Measurements from ENCODE around the gene FAM120C. TPM values are rescaled to one million over a fixed set of nuclear protein-coding genes. Genes with fewer than 3 reads are reported as not detected.

Gene FAM120C
- total RNA-seq, 1 donor from 2014 or later = 5.9 TPM

- TF ChIP-seq CTCF (IDR thresholded peaks at IDR 0.05; ENCODE audit: partially characterized antibody, unreplicated experiment) = no peak
- DNase-seq = no peak
- Mint-ChIP-seq H3K9me3 (ENCODE audit: unreplicated experiment) (no peaks in the 10 kb centered on the region), H3K36me3 (ENCODE audit: unreplicated experiment) (no peaks in the 10 kb centered on the region), H3K4me3 (ENCODE audit: unreplicated experiment) (no peak overlapping the region), H3K4me1 (ENCODE audit: low read depth, unreplicated experiment) (no peaks in the 10 kb centered on the region), H3K27me3 (ENCODE audit: unreplicated experiment) (no peaks in the 10 kb centered on the region), H3K27ac (ENCODE audit: unreplicated experiment) (no peak overlapping the region)
Observed at GRCh38 chrX:54076903-54077302, 106.2 kb downstream of the FAM120C start.

GRCh38 chrX:54074826-54075225, 108.2 kb downstream of the FAM120C start:
- no peaks in the 10 kb centered on the region for H3K4me1 Mint-ChIP-seq (ENCODE audit: low read depth, unreplicated experiment)
- no peaks in the 10 kb centered on the region for H3K27me3 Mint-ChIP-seq (ENCODE audit: unreplicated experiment)
- H3K27ac Mint-ChIP-seq (ENCODE audit: unreplicated experiment) = no peak overlapping the region
- TF ChIP-seq CTCF (IDR thresholded peaks at IDR 0.05; ENCODE audit: partially characterized antibody, unreplicated experiment) = no peak
- H3K36me3 Mint-ChIP-seq (ENCODE audit: unreplicated experiment) = no peaks in the 10 kb centered on the region
- no peak for DNase-seq
- no peak overlapping the region for H3K4me3 Mint-ChIP-seq (ENCODE audit: unreplicated experiment)
- H3K9me3 Mint-ChIP-seq (ENCODE audit: unreplicated experiment) = no peaks in the 10 kb centered on the region

DNA sequence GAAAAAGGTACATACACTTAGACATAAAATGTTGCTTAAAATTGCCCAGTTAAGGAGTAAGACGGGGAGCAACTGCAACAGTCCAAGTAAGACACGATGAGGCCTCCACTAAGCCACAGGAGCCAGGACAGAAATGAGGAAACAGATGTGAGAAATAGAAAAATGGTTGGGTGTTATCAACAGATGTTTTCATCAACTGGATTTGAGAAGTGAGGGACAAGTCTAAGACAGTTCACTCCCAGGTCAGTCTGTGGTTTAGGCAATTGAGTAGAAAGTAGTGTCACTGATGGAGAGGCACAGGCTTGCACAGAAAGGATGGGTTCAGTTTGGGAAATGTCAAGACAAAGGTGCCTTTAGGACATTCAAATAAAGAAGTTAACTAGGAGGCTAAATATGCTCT, 115.3 kb downstream of the FAM120C start:
- Mint-ChIP-seq H3K4me3 (ENCODE audit: unreplicated experiment) (no peak overlapping the region), H3K9me3 (ENCODE audit: unreplicated experiment) (no peaks in the 10 kb centered on the region), H3K27ac (ENCODE audit: unreplicated experiment) (no peak overlapping the region), H3K36me3 (ENCODE audit: unreplicated experiment) (no peaks in the 10 kb centered on the region), H3K4me1 (ENCODE audit: low read depth, unreplicated experiment) (no peaks in the 10 kb centered on the region), H3K27me3 (ENCODE audit: unreplicated experiment) (peaks cover 1% of the 10 kb centered on the region)
- DNase-seq = no peak
- TF ChIP-seq CTCF (IDR thresholded peaks at IDR 0.05; ENCODE audit: partially characterized antibody, unreplicated experiment) = no peak

GRCh38 chrX:54066841-54067240, 116.2 kb downstream of the FAM120C start:
- H3K36me3 Mint-ChIP-seq (ENCODE audit: unreplicated experiment) = no peaks in the 10 kb centered on the region
- H3K9me3 Mint-ChIP-seq (ENCODE audit: unreplicated experiment) = no peaks in the 10 kb centered on the region
- no peak for DNase-seq
- H3K27ac Mint-ChIP-seq (ENCODE audit: unreplicated experiment) = no peak overlapping the region
- H3K4me3 Mint-ChIP-seq (ENCODE audit: unreplicated experiment) = no peak overlapping the region
- H3K4me1 Mint-ChIP-seq (ENCODE audit: low read depth, unreplicated experiment) = no peaks in the 10 kb centered on the region
- TF ChIP-seq CTCF (IDR thresholded peaks at IDR 0.05; ENCODE audit: partially characterized antibody, unreplicated experiment) = no peak
- peaks cover 1% of the 10 kb centered on the region for H3K27me3 Mint-ChIP-seq (ENCODE audit: unreplicated experiment)

DNA sequence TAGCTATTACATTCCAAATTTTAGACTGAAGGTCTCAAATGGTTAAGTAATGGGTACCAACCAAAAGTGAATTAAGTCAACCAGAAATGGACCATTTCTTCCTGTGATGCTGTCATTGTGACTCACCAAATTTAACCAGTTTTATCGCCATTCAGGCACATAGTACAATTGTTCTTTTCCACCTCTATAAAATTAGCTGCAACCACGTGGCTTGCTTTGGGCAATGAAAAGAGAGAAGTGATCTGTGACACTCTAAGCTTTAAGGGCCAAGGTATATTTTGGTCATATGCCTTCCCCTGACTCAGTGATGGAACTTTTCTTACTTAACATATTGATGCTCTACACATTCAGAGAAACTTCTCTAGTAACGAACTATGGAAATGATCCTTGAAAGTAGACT, 118.5 kb downstream of the FAM120C start:
- H3K27ac Mint-ChIP-seq (ENCODE audit: unreplicated experiment) = no peak overlapping the region
- H3K4me1 Mint-ChIP-seq (ENCODE audit: low read depth, unreplicated experiment) = no peaks in the 10 kb centered on the region
- H3K9me3 Mint-ChIP-seq (ENCODE audit: unreplicated experiment) = no peaks in the 10 kb centered on the region
- no peaks in the 10 kb centered on the region for H3K36me3 Mint-ChIP-seq (ENCODE audit: unreplicated experiment)
- no peak for DNase-seq
- peaks cover 1% of the 10 kb centered on the region for H3K27me3 Mint-ChIP-seq (ENCODE audit: unreplicated experiment)
- no peak for TF ChIP-seq CTCF (IDR thresholded peaks at IDR 0.05; ENCODE audit: partially characterized antibody, unreplicated experiment)
- H3K4me3 Mint-ChIP-seq (ENCODE audit: unreplicated experiment) = no peak overlapping the region
